GM12878 (cell line): ENCODE measurements around the gene C6orf89. TPM values are rescaled to one million over a fixed set of nuclear protein-coding genes. Genes with fewer than 3 reads are reported as not detected.

ENCODE experiments used
- ATAC-seq: fragments of 200-7000 bp; cut with Tn5 transposase; 3 replicates; pipeline ENCODE4 v1.9.1; 2020; ENCODE audit warnings: mild to moderate bottlenecking, moderate library complexity
- BruUV-seq: library from RNA; stranded (reverse); fragments of 400-500 nt; replicated peaks from 2 replicates; lab custom pipeline; 2021; lab: Mats Ljungman, UMichigan
- CTCF ChIA-PET: fragments of 300-600 bp; sonication (Branson Sonifier 250); formaldehyde crosslinking; extraction: SDS; loops from one replicate; lab custom pipeline; 2021; ENCODE audit warnings: inconsistent platforms; lab: Yijun Ruan, JAX
- POLR2A ChIA-PET: fragments of 350-600 bp; formaldehyde crosslinking; extraction: SDS; loops from one replicate; lab custom pipeline; 2021; ENCODE audit warnings: inconsistent platforms; lab: Charles Lee
- RAD21 ChIA-PET: fragments of 300-600 bp; sonication (Branson Sonifier 250); formaldehyde crosslinking; loops from one replicate; lab custom pipeline; 2023; ENCODE audit warnings: antibody characterized with exemption; ENCODE audit not compliant: unreplicated experiment; lab: Charles Lee
- SMC1A ChIA-PET: fragments of 300-600 bp; sonication (Branson Sonifier 250); formaldehyde crosslinking; loops from one replicate; lab custom pipeline; 2023; ENCODE audit not compliant: unreplicated experiment, uncharacterized antibody; lab: Charles Lee
- DNase-seq: peaks from one replicate; pipeline ENCODE4 v3.0.0-alpha.2; 2011; ENCODE audit warnings: low read depth, low spot score
- FAIRE-seq: peaks from 3 replicates; lab custom pipeline; 2011; peaks lifted over from hg19 to GRCh38; lab: Jason Lieb, UNC
- H2AFZ ChIP-seq: 2 replicates; pipeline ENCODE4 v1.6.0; 2011; ENCODE audit warnings: low read depth, low read length, control low read depth; ENCODE audit not compliant: control insufficient read depth
- H3K27ac ChIP-seq: 2 replicates; pipeline ENCODE4 v1.5.1; 2011; ENCODE audit warnings: control low read depth; ENCODE audit not compliant: control insufficient read depth, insufficient read depth
- H3K27me3 ChIP-seq, 2 experiments: replicated peaks in 1 of 2; 2 replicates each; pipeline versions ENCODE4 v1.6.0 to v1.6.1; 2011; ENCODE audit warnings: low read length in 1 of 2; ENCODE audit not compliant: control insufficient read depth in 2 of 2, insufficient read depth in 2 of 2
- H3K36me3 ChIP-seq, 2 experiments: 2 replicates each; pipeline ENCODE4 v1.5.1; 2011; ENCODE audit warnings: low read length in 1 of 2; ENCODE audit not compliant: control insufficient read depth in 2 of 2, insufficient read depth in 2 of 2
- H3K4me1 ChIP-seq: 2 replicates; pipeline ENCODE4 v1.6.1; 2011; ENCODE audit warnings: mild to moderate bottlenecking, low read length, moderate library complexity, mixed read lengths; ENCODE audit not compliant: control insufficient read depth, insufficient read depth
- H3K4me2 ChIP-seq: 2 replicates; pipeline ENCODE4 v1.6.0; 2011; ENCODE audit warnings: control low read depth; ENCODE audit not compliant: control insufficient read depth, insufficient read depth
- H3K4me3 ChIP-seq: fragments of 200-600 bp; sonication (generic); 2 replicates; pipeline ENCODE4 v1.5.1; 2016
- H3K79me2 ChIP-seq: 2 replicates; pipeline ENCODE4 v1.6.0; 2011; ENCODE audit warnings: low read length; ENCODE audit not compliant: control insufficient read depth, insufficient read depth
- H3K9ac ChIP-seq: 2 replicates; pipeline ENCODE4 v1.8.0; 2011; ENCODE audit warnings: low read length, control low read depth, mixed read lengths; ENCODE audit not compliant: control insufficient read depth, insufficient read depth
- H3K9me3 ChIP-seq: replicated peaks from 3 replicates; pipeline ENCODE4 v1.5.1; 2011; ENCODE audit warnings: mild to moderate bottlenecking, low read length; ENCODE audit not compliant: control insufficient read depth, insufficient read depth
- H4K20me1 ChIP-seq: 2 replicates; pipeline ENCODE4 v1.6.0; 2011; ENCODE audit not compliant: control insufficient read depth, insufficient read depth
- CEBPB ChIP-seq, 2 experiments: fragments of 150-350 bp in 1 of 2; IDR thresholded peaks; 2 replicates each; pipeline ENCODE4 v1.6.1; 2012 to 2014; ENCODE audit warnings: low read depth in 2 of 2, low read length in 2 of 2, borderline replicate concordance in 1 of 2, inconsistent platforms in 1 of 2
- EGR1 ChIP-seq, 2 experiments: IDR thresholded peaks; 1 replicate in 1 of 2; 2 replicates in 1 of 2; pipeline ENCODE4 v1.6.1; 2011 to 2012; ENCODE audit warnings: low read depth in 2 of 2, low read length in 2 of 2, borderline replicate concordance in 1 of 2, mild to moderate bottlenecking in 1 of 2, moderate library complexity in 1 of 2
- EP300 ChIP-seq, 2 experiments: fragments of 150-350 bp in 1 of 2; IDR thresholded peaks; 2 replicates each; pipeline ENCODE4 v1.6.1; 2011 to 2012; ENCODE audit warnings: low read depth in 2 of 2, low read length in 2 of 2, borderline replicate concordance in 1 of 2, improper control_type of control experiment in 1 of 2, inconsistent platforms in 1 of 2; ENCODE audit not compliant: control insufficient read depth in 1 of 2
- GATAD2B ChIP-seq: fragments of 450-650 bp; conservative IDR thresholded peaks from 2 replicates; pipeline ENCODE4 v1.6.1; 2017; ENCODE audit warnings: low read depth, mild to moderate bottlenecking, moderate library complexity
- IRF4 ChIP-seq: IDR thresholded peaks from 2 replicates; pipeline ENCODE4 v1.6.1; 2011; ENCODE audit warnings: low read depth, low read length
- PBX3 ChIP-seq: IDR thresholded peaks from 2 replicates; pipeline ENCODE4 v1.6.1; 2011; ENCODE audit warnings: mild to moderate bottlenecking, low read depth, low read length, moderate library complexity; ENCODE audit not compliant: insufficient replicate concordance
- SREBF1 ChIP-seq: IDR thresholded peaks from 2 replicates; pipeline ENCODE4 v1.6.1; 2012; ENCODE audit warnings: mild to moderate bottlenecking, low read length
- ZNF384 ChIP-seq: IDR thresholded peaks from 2 replicates; pipeline ENCODE4 v1.6.1; 2012; ENCODE audit warnings: low read depth, mild to moderate bottlenecking, low read length, improper control_type of control experiment, borderline replicate concordance
- WGBS: methylation state at CpG from one replicate; pipeline ENCODE4 v1.1.6; 2016; ENCODE audit warnings: low lambda C conversion rate; ENCODE audit not compliant: insufficient replicate concordance, insufficient coverage; ENCODE audit errors: missing lambda C conversion rate; 5-methylcytosine and 5-hydroxymethylcytosine counted together
- in situ Hi-C: fragments of 300-500 bp; cut with MboI; formaldehyde crosslinking; loops from 9 replicates; pipeline ENCODE4 v1.14.3; 2018; ENCODE audit warnings: mixed read lengths
- intact Hi-C: fragments of 100-400 bp; cut with micrococcal nuclease; formaldehyde crosslinking; loops from one replicate; pipeline ENCODE4 v1.14.2; 2022; ENCODE audit not compliant: unreplicated experiment
- polyA plus RNA-seq, 11 experiments: library from polyadenylated mRNA; depleted of rRNA in 4 of 11; unstranded in 6 of 11; stranded (reverse) in 5 of 11; fragments of >200 nt; fragmentation: Nextera tagmentation in 4 of 11; fragmentation: Illumina TruSeq in 1 of 11; extraction: Ambion mirVana in 4 of 11; extraction: Trizol in 1 of 11; gene quantifications; 1 replicate in 1 of 11; 2 replicates in 10 of 11; pipeline versions ENCODE4 v1.2.1 to v1.2.3, GENCODE V29; 2011 to 2016; ENCODE audit warnings: inconsistent platforms in 2 of 11, missing spikeins in 2 of 11, low read depth in 1 of 11
- total RNA-seq, 4 experiments: library from RNA; depleted of rRNA in 3 of 4; stranded (reverse); fragments of >200 nt in 3 of 4; fragmentation: Illumina TruSeq in 1 of 4; extraction: Trizol in 1 of 4; gene quantifications; 2 replicates each; pipeline versions ENCODE4 v1.2.1 to v1.2.3, GENCODE V29; 2013 to 2021

Gene C6orf89
- total and polyA plus RNA-seq, 10 of the 15 experiments (the other 5 are each of a cell fraction or from before 2014, with no cell fraction given), result 10.8 to 42.7 (median 28.6) TPM

GRCh38 chr6:36912586-36912985, 26.8 kb downstream of the C6orf89 start (continued):
- TF ChIP-seq PBX3, result no peak
- TF ChIP-seq SREBF1, result no peak
- no peak for TF ChIP-seq EP300 (IDR thresholded peaks at IDR 0.05; ENCODE audit: borderline replicate concordance in 1 of 2, control insufficient read depth in 1 of 2, low read depth in 2 of 2, low read length in 2 of 2)
- TF ChIP-seq CEBPB (IDR thresholded peaks at IDR 0.05; ENCODE audit: borderline replicate concordance in 1 of 2, low read depth in 2 of 2, low read length in 2 of 2), result no peak

- DNase-seq (no peak), FAIRE-seq (no peak), ATAC-seq (peak; percentile 18; the same call in 2 of the 3 replicates)
- in situ Hi-C loops, result no loop called here
- Histone ChIP-seq H3K9me3 (no peaks in the 10 kb centered on the region), H3K4me2 (peak overlapping the region; percentile 64), H3K79me2 (no peaks in the 10 kb centered on the region), H2AFZ (no peak overlapping the region), H3K36me3 (peaks cover 4 to 5% of the 10 kb centered on the region in 2 experiments; a peak in 3 of 4 replicates), H4K20me1 (peaks cover 10% of the 10 kb centered on the region; the same call in 1 of the 2 replicates), H3K27me3 (no peaks in the 10 kb centered on the region), H3K9ac (no peak overlapping the region), H3K4me1 (peaks cover 20% of the 10 kb centered on the region), H3K4me3 (no peak overlapping the region), H3K27ac (no peak overlapping the region)
- TF ChIP-seq EGR1 (IDR thresholded peaks at IDR 0.05; ENCODE audit: borderline replicate concordance in 1 of 2, low read depth in 2 of 2, low read length in 2 of 2), result no peak
- TF ChIP-seq IRF4, result no peak
- TF ChIP-seq GATAD2B, result no peak
- no peak for TF ChIP-seq ZNF384
- SMC1A ChIA-PET, result interaction anchor here (0.6 to 1.4 kb wide), 5 partner anchors 18 to 105 kb away, joined by 3 to 4 read pairs (median 4); partner anchors contain the start of gene PPIL1
- no TSS peak for BruUV-seq
- 48% methylated on average over 4 of the region's 4 CpGs for WGBS
- CTCF ChIA-PET, result interaction anchor here (0.9 to 5.6 kb wide), 5 partner anchors 9 to 131 kb away, joined by 3 to 40 read pairs (median 4); partner anchors contain the start of gene C6orf89
- intact Hi-C loops, result no loop called here
- POLR2A ChIA-PET, result no interaction called here
- RAD21 ChIA-PET, result interaction anchor here (1.5 kb wide), 1 partner anchor 105 kb away, joined by 7 read pairs; no protein-coding TSS in a partner anchor
Measured at GRCh38 chr6:36913082-36913481, 27.3 kb downstream of the C6orf89 start.
